ENCODE measurements around the gene PLPP4.

DNA sequence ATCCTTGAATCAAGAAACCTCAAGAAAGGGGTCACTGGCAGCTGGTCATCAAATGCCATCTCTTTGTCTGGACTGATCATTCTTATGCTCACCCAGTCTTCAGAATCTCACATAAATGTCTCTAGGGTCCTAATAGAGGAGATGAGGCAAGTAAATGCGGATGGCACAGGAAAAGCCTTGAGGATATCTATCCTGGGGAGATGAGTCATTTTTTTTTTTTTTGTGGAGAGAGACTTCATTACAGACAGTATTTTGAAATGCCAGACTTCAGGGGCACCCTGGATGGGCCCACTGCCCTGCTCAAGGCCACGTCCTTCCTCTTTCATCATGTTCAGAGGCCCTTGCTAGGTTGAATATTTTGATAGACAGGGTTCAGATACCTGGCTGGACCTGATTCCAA is 19.5 kb upstream of the PLPP4 start:
- TF ChIP-seq, protein P1, sequence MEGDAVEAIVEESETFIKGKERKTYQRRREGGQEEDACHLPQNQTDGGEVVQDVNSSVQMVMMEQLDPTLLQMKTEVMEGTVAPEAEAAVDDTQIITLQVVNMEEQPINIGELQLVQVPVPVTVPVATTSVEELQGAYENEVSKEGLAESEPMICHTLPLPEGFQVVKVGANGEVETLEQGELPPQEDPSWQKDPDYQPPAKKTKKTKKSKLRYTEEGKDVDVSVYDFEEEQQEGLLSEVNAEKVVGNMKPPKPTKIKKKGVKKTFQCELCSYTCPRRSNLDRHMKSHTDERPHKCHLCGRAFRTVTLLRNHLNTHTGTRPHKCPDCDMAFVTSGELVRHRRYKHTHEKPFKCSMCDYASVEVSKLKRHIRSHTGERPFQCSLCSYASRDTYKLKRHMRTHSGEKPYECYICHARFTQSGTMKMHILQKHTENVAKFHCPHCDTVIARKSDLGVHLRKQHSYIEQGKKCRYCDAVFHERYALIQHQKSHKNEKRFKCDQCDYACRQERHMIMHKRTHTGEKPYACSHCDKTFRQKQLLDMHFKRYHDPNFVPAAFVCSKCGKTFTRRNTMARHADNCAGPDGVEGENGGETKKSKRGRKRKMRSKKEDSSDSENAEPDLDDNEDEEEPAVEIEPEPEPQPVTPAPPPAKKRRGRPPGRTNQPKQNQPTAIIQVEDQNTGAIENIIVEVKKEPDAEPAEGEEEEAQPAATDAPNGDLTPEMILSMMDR (IDR thresholded peaks at IDR 0.05; ENCODE audit: low read depth, low read length, poor library complexity, severe bottlenecking) = no peak
- TF ChIP-seq EZH2phosphoT487 (IDR thresholded peaks at IDR 0.05; ENCODE audit: borderline replicate concordance, low read length) = no peak
